Lung (tissue), 12 donors: Measurements from ENCODE around the gene ADAMTSL1. TPM values are rescaled to one million over a fixed set of nuclear protein-coding genes. Genes with fewer than 3 reads are reported as not detected.

ENCODE experiments used
- ATAC-seq: fragments of 200-7000 bp; cut with Tn5 transposase; one replicate; pipeline ENCODE4 v1.9.1; 2020; ENCODE audit warnings: moderate number of reproducible peaks; ENCODE audit not compliant: insufficient read depth, low FRiP score
- DNase-seq, 3 donors: peaks; one replicate each; pipeline ENCODE4 v3.0.0-alpha.2; 2013 to 2017
- H3K27ac ChIP-seq, 2 donors: one replicate each; pipeline ENCODE4 v1.5.1; 2013; ENCODE audit warnings: mild to moderate bottlenecking in 2 of 2, moderate library complexity in 2 of 2, control low read depth in 1 of 2, inconsistent platforms in 1 of 2, low read depth in 1 of 2, low read length in 1 of 2
- H3K27me3 ChIP-seq, 3 donors: one replicate each; pipeline ENCODE4 v1.5.1; 2013; ENCODE audit warnings: low read length in 2 of 3; ENCODE audit not compliant: control insufficient read depth in 3 of 3, insufficient read depth in 3 of 3
- H3K36me3 ChIP-seq, 4 donors: one replicate each; pipeline ENCODE4 v1.5.1; 2013; ENCODE audit warnings: low read length in 4 of 4, mild to moderate bottlenecking in 1 of 4, moderate library complexity in 1 of 4; ENCODE audit not compliant: control insufficient read depth in 4 of 4, insufficient read depth in 4 of 4
- H3K4me1 ChIP-seq, 5 donors: one replicate each; pipeline ENCODE4 v1.5.1; 2013; ENCODE audit warnings: low read length in 5 of 5, mild to moderate bottlenecking in 2 of 5, moderate library complexity in 1 of 5; ENCODE audit not compliant: control insufficient read depth in 5 of 5, insufficient read depth in 5 of 5
- H3K4me3 ChIP-seq: one replicate; pipeline ENCODE4 v1.5.1; 2013; ENCODE audit warnings: mild to moderate bottlenecking, control low read depth, moderate library complexity
- H3K9ac ChIP-seq, 2 donors: one replicate each; pipeline ENCODE4 v1.5.1; 2013; ENCODE audit warnings: low read length in 2 of 2, control low read depth in 1 of 2; ENCODE audit not compliant: insufficient read depth in 1 of 2
- H3K9me3 ChIP-seq, 4 donors: one replicate each; pipeline ENCODE4 v1.5.1; 2013; ENCODE audit warnings: low read length in 3 of 4, mild to moderate bottlenecking in 1 of 4, moderate library complexity in 1 of 4; ENCODE audit not compliant: control insufficient read depth in 4 of 4, insufficient read depth in 3 of 4
- CTCF ChIP-seq: IDR thresholded peaks from 2 replicates; pipeline ENCODE4 v1.5.1; 2012; ENCODE audit warnings: mild to moderate bottlenecking; ENCODE audit errors: control extremely low read depth, extremely low read depth
- WGBS, 2 donors: extraction: QIAGEN DNeasy Blood & Tissue Kit; methylation state at CpG; one replicate each; pipeline ENCODE4 v1.1.7; 2013; 5-methylcytosine and 5-hydroxymethylcytosine counted together
- polyA plus RNA-seq, 2 donors: library from polyadenylated mRNA; stranded (reverse); fragments of 200-250 nt; gene quantifications; one replicate each; pipeline ENCODE4 v1.2.1, GENCODE V29; 2013
- total RNA-seq, 2 donors: library from RNA; depleted of rRNA in 1 of 2; stranded (reverse); fragments of >200 nt in 1 of 2; gene quantifications; one replicate each; pipeline ENCODE4 v1.2.1, GENCODE V29; 2014 to 2021
- donor health status: control.
- donor health status: control.
- donor health status: Bipolar disorder and iron deficiency.
- donor health status: healthy.
- donor health status: DM: yes; HTN: yes; CAD: no.

Gene ADAMTSL1
- total and polyA plus RNA-seq, 4 donors, result 0.25 to 36.2 (median 1.4) TPM

DNA sequence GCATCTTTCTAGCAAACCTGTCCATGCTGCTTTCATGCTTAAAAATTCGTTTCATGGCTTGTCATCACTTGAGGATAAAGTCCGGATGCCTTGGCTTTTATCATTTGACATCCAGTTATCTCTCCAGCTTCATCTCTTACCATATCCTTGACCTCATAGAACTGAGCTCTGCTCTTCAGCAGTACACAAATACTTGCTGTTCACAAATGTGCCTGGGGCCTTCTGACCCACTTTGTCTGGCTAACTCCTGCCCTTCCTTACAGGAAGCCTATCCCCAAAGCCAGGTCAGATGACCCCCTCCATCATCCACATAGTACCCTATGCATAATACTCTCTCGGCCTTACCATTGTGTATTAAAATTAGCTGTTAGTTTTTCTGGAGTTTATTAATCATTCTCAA, 310.0 kb downstream of the ADAMTSL1 start:
- Histone ChIP-seq H3K27ac (no peak overlapping the region), H3K4me1 (peaks cover 0 to 16% (median 7%) of the 10 kb centered on the region in 5 donors), H3K36me3 (no peaks in the 10 kb centered on the region), H3K27me3 (no peaks in the 10 kb centered on the region), H3K4me3 (no peak overlapping the region), H3K9me3 (no peaks in the 10 kb centered on the region), H3K9ac (no peak overlapping the region)
- TF ChIP-seq CTCF, result no peak
- no peak for DNase-seq
- WGBS, 2 donors, result 67 to 77% methylated on average over 3 of the region's 3 CpGs
- no peak for ATAC-seq

DNA sequence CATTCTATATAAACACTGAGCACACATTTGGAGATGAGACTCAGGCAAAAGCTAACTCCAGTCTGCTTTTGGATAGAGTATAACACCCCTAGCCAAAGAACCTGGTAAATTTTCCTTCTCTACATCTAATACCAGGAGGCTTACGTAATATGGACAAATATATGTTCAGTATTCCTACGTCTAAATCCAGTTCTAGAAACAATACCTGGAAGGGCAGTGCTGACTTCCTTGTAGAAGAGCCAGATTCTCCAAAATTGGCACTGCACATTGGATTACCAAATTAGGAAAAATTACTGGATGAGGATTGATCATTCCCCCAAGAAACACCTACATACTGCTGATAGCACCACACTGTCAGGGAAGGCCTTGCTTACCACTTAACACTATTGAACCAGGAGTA, 311.7 kb downstream of the ADAMTSL1 start:
- Histone ChIP-seq H3K9ac (no peak overlapping the region), H3K27me3 (no peaks in the 10 kb centered on the region), H3K4me3 (no peak overlapping the region), H3K27ac (peak overlapping the region in 1 of 2 donors; percentile 65), H3K9me3 (no peaks in the 10 kb centered on the region), H3K36me3 (no peaks in the 10 kb centered on the region), H3K4me1 (peaks cover 0 to 16% (median 7%) of the 10 kb centered on the region in 5 donors)
- 73 to 82% methylated on average over 2 of the region's 2 CpGs for WGBS, 2 donors
- TF ChIP-seq CTCF, result no peak
- ATAC-seq, result no peak
- DNase-seq, result no peak

DNA sequence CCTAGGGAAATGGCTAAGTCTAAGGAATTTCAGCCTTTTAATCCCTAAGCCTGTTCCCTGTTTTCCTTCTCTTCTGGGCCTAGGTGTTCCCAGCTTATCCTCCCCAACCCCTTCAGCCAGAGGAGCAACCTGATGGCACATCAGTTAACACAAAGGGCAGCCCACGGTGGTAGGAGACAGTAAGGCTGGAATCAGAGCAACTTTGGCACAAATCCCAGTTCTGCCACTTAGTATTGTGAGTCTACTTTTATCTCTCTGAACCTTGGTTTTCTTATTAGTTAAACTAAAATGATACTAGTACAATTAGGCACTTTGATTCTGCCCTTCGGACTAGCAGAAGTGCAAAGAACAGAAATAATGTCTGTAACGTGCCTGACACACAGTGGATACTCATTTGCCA, 312.2 kb downstream of the ADAMTSL1 start:
- Histone ChIP-seq H3K36me3 (no peaks in the 10 kb centered on the region), H3K4me3 (no peak overlapping the region), H3K4me1 (peaks cover 0 to 16% (median 7%) of the 10 kb centered on the region in 5 donors), H3K27ac (peak overlapping the region in 1 of 2 donors; percentile 9), H3K27me3 (no peaks in the 10 kb centered on the region), H3K9ac (no peak overlapping the region), H3K9me3 (no peaks in the 10 kb centered on the region)
- WGBS, 2 donors, result 58 to 68% methylated on average over 3 of the region's 3 CpGs
- TF ChIP-seq CTCF, result no peak
- ATAC-seq (no peak), DNase-seq (no peak)

- peaks cover 0 to 16% (median 7%) of the 10 kb centered on the region in 5 donors for H3K4me1 ChIP-seq
- 41 to 43% methylated on average over 2 of the region's 2 CpGs for WGBS, 2 donors
These were observed 313.1 kb downstream of the ADAMTSL1 start for GRCh38 chr9:18786911-18787650.

More at GRCh38 chr9:18786911-18787650, 313.1 kb downstream of the ADAMTSL1 start:
- Histone ChIP-seq H3K36me3 (no peaks in the 10 kb centered on the region), H3K9me3 (no peaks in the 10 kb centered on the region), H3K9ac (no peak overlapping the region), H3K27me3 (no peaks in the 10 kb centered on the region), H3K4me3 (no peak overlapping the region), H3K27ac (peak overlapping the region in 1 of 2 donors; percentile 26)
- ATAC-seq (no peak), DNase-seq (peak; percentile 32 to 89 (median 88))
- no peak for TF ChIP-seq CTCF
